Right lobe of liver (tissue), 4 donors: Measurements from ENCODE around the gene PSMC3IP.

Experiments used
- CTCF ChIP-seq, 4 donors: fragments of 200-600 bp in 3 of 4; fragments of 450-650 bp in 1 of 4; IDR thresholded peaks; one replicate each; pipeline versions ENCODE4 v1.5.1 to v1.8.0; 2016 to 2022; ENCODE audit warnings: antibody characterized with exemption in 4 of 4, mild to moderate bottlenecking in 2 of 4
- POLR2A ChIP-seq: fragments of 450-650 bp; IDR thresholded peaks from one replicate; pipeline ENCODE4 v1.6.1; 2017; ENCODE audit warnings: antibody characterized with exemption, mild to moderate bottlenecking
- donor health status: DM: no; HTN: no; CAD: no.
- donor health status: DM: no; HTN: no; CAD: no.
- donor health status: DM: no; HTN: yes; CAD: no.

- TF ChIP-seq CTCF (IDR thresholded peaks at IDR 0.05) (no peak), POLR2A (no peak)
Observed at GRCh38 chr17:42543190-42544079, 34.1 kb downstream of the PSMC3IP start.
